ENCODE measurements around the gene HSD17B4.
"Not testable (repeated sequence)": the region's sequence is repeated elsewhere in the genome, so short reads cannot be mapped to it uniquely, and the experiment has no call there.

Gene HSD17B4

DNA sequence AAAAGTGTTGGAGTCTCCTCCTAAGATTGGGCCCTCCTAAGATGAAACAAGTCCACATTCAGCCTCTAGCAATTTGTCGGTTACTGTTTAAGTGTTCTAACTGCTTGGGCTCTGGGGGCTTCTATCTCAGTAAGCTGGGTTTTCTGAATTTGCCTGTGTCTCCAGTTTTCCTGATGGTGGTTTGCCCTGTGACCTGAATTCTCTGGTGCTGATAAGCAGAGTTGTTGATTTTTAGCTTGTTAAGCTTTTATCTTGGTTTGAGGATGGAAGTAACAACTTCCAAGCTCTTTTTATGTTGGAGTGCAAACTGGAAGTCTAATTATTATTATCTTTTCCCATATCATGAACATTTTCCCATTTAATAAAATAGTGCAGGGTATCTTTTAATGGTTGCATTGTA, 30.9 kb downstream of the HSD17B4 start:
- H3K27me3 ChIP-seq (ENCODE audit: low read depth, low read length): no peaks in the 10 kb centered on the region
- no peak overlapping the region for H3K9ac ChIP-seq (ENCODE audit: low read length)
- no peaks in the 10 kb centered on the region for H4K20me1 ChIP-seq (ENCODE audit: insufficient read depth, low read length)
- no peak overlapping the region for H3K4me2 ChIP-seq (ENCODE audit: low read length)
- no peak overlapping the region for H2AFZ ChIP-seq (ENCODE audit: low read depth, low read length)
- H3K36me3 ChIP-seq (replicated peaks; ENCODE audit: low read depth, low read length): peaks cover 6% of the 10 kb centered on the region
- H3K9me3 ChIP-seq (ENCODE audit: insufficient read depth, low read length): no peaks in the 10 kb centered on the region
- H3K79me2 ChIP-seq (ENCODE audit: low read length): no peaks in the 10 kb centered on the region
- no peak overlapping the region for H3K4me3 ChIP-seq (ENCODE audit: low read length)
- TF ChIP-seq, protein P1, sequence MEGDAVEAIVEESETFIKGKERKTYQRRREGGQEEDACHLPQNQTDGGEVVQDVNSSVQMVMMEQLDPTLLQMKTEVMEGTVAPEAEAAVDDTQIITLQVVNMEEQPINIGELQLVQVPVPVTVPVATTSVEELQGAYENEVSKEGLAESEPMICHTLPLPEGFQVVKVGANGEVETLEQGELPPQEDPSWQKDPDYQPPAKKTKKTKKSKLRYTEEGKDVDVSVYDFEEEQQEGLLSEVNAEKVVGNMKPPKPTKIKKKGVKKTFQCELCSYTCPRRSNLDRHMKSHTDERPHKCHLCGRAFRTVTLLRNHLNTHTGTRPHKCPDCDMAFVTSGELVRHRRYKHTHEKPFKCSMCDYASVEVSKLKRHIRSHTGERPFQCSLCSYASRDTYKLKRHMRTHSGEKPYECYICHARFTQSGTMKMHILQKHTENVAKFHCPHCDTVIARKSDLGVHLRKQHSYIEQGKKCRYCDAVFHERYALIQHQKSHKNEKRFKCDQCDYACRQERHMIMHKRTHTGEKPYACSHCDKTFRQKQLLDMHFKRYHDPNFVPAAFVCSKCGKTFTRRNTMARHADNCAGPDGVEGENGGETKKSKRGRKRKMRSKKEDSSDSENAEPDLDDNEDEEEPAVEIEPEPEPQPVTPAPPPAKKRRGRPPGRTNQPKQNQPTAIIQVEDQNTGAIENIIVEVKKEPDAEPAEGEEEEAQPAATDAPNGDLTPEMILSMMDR (IDR thresholded peaks at IDR 0.05; ENCODE audit: low read depth, low read length): no peak
- TF ChIP-seq EZH2phosphoT487 (IDR thresholded peaks at IDR 0.05; ENCODE audit: low read depth): no peak
- H3K27ac ChIP-seq (ENCODE audit: low read length): no peak overlapping the region
- H3K4me1 ChIP-seq (ENCODE audit: low read length): peaks cover 4% of the 10 kb centered on the region; the same call in 1 of the 2 replicates

DNA sequence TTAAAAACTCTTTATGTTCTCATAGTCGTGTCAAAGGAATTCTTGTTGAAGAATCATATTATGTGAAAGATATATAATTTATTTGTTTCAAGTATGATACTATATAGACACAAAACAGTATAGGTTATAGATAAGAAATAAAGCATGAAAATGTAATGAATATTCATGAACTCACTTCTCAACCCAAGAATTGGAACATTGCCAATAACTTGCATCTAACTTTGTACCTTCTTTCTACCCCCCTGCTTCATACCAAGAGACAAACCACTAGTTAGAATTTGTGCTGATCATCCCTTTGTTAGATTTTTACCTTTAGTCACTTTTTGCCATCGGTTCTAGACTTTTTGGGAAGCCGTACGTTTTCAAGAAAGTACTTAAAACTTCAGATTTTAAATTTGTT, 32.6 kb downstream of the HSD17B4 start:
- Histone ChIP-seq H3K27me3 (ENCODE audit: low read depth, low read length) (no peaks in the 10 kb centered on the region), H3K79me2 (ENCODE audit: low read length) (no peaks in the 10 kb centered on the region), H4K20me1 (ENCODE audit: insufficient read depth, low read length) (no peaks in the 10 kb centered on the region), H3K9ac (ENCODE audit: low read length) (no peak overlapping the region), H3K36me3 (replicated peaks; ENCODE audit: low read depth, low read length) (peaks cover 6% of the 10 kb centered on the region), H3K4me2 (ENCODE audit: low read length) (no peak overlapping the region), H3K9me3 (ENCODE audit: insufficient read depth, low read length) (no peaks in the 10 kb centered on the region), H3K27ac (ENCODE audit: low read length) (no peak overlapping the region), H3K4me3 (ENCODE audit: low read length) (no peak overlapping the region), H3K4me1 (ENCODE audit: low read length) (peaks cover 4% of the 10 kb centered on the region; the same call in 1 of the 2 replicates), H2AFZ (ENCODE audit: low read depth, low read length) (no peak overlapping the region)
- TF ChIP-seq, protein P1 (IDR thresholded peaks at IDR 0.05; ENCODE audit: low read depth, low read length): no peak
- TF ChIP-seq EZH2phosphoT487 (IDR thresholded peaks at IDR 0.05; ENCODE audit: low read depth): no peak

DNA sequence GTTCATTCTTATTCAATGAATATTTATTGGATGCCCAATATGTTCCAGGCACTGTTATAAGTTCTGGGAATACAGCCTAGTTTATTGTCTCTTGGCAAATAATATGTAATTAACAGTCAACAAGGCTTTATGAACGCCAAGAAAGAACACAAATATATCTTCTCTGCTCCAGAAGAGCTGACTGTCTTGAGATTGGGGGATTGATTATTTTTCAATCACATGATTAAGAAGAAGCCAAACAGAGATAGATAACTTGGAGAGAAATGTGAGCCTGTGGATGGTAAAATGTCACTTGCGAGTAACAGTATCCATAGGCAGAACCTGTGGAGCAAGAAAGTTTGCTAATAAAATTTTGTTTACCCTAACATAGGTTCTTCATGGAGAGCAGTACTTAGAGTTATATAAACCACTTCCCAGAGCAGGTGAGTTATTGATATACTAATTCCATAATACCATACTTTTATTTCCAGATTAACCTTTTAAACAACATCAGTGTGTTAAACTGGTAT, 49.4 kb downstream of the HSD17B4 start:
- Histone ChIP-seq H2AFZ (ENCODE audit: low read depth, low read length) (no peak overlapping the region), H3K79me2 (ENCODE audit: low read length) (no peaks in the 10 kb centered on the region), H3K27ac (ENCODE audit: low read length) (no peak overlapping the region), H3K4me3 (ENCODE audit: low read length) (no peak overlapping the region), H3K9ac (ENCODE audit: low read length) (no peak overlapping the region), H3K27me3 (ENCODE audit: low read depth, low read length) (no peaks in the 10 kb centered on the region), H3K9me3 (ENCODE audit: insufficient read depth, low read length) (peaks cover 3% of the 10 kb centered on the region; the same call in 1 of the 2 replicates), H3K4me2 (ENCODE audit: low read length) (no peak overlapping the region), H3K36me3 (replicated peaks; ENCODE audit: low read depth, low read length) (peaks cover 4% of the 10 kb centered on the region), H4K20me1 (ENCODE audit: insufficient read depth, low read length) (no peaks in the 10 kb centered on the region), H3K4me1 (ENCODE audit: low read length) (no peaks in the 10 kb centered on the region)
- TF ChIP-seq EZH2phosphoT487 (IDR thresholded peaks at IDR 0.05; ENCODE audit: low read depth): no peak
- TF ChIP-seq, protein P1 (IDR thresholded peaks at IDR 0.05; ENCODE audit: low read depth, low read length): no peak

DNA sequence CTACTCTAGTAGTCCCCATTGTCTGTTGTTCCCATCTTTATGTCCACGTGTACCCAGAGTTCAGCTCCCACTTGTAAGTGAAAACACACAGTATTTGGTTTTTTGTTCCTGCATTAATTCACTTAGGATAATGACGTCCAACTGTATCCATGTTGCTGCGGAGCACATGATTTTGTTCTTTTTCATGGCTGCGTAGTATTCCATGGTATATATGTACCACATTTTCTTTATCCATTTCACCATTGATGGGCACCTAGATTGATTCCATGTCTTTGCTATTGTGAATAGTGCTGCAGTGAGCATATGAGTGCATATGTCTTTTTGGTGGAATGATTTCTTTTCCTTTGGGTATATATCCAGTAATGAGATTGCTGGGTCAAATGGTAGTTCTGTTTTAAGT, 51.6 kb downstream of the HSD17B4 start:
- not testable (repeated sequence) for H3K27ac ChIP-seq (ENCODE audit: low read length); H3K9ac ChIP-seq (ENCODE audit: low read length); H3K9me3 ChIP-seq (ENCODE audit: insufficient read depth, low read length); H4K20me1 ChIP-seq (ENCODE audit: insufficient read depth, low read length); H3K4me3 ChIP-seq (ENCODE audit: low read length); H3K36me3 ChIP-seq (replicated peaks; ENCODE audit: low read depth, low read length); H3K4me1 ChIP-seq (ENCODE audit: low read length); H3K4me2 ChIP-seq (ENCODE audit: low read length); H3K79me2 ChIP-seq (ENCODE audit: low read length); H2AFZ ChIP-seq (ENCODE audit: low read depth, low read length); H3K27me3 ChIP-seq (ENCODE audit: low read depth, low read length)

DNA sequence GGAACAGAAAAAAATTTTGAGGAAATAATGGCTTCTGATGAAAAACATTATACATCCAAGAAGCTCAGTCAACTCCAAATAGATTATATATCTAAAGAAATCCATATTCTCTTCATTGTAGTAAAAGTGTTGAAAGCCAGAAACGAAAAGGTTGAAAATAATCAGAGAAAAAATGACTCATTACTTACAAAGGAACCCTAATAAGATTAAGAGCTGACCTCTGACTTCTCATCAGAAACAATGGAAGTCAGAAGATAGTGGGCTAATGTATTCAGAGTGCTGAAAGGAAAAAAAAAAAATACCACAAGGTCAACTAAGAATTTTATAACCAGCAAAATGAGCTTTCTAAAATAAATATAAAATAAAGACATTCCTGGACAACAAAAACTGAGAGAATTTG, 60.0 kb downstream of the HSD17B4 start:
- Histone ChIP-seq H3K36me3 (replicated peaks; ENCODE audit: low read depth, low read length) (peaks cover 25% of the 10 kb centered on the region), H3K27me3 (ENCODE audit: low read depth, low read length) (no peaks in the 10 kb centered on the region), H3K9ac (ENCODE audit: low read length) (no peak overlapping the region), H3K9me3 (ENCODE audit: insufficient read depth, low read length) (no peaks in the 10 kb centered on the region), H3K79me2 (ENCODE audit: low read length) (no peaks in the 10 kb centered on the region), H3K4me3 (ENCODE audit: low read length) (no peak overlapping the region), H4K20me1 (ENCODE audit: insufficient read depth, low read length) (no peaks in the 10 kb centered on the region), H3K27ac (ENCODE audit: low read length) (no peak overlapping the region), H3K4me1 (ENCODE audit: low read length) (no peaks in the 10 kb centered on the region), H3K4me2 (ENCODE audit: low read length) (no peak overlapping the region), H2AFZ (ENCODE audit: low read depth, low read length) (no peak overlapping the region)
- TF ChIP-seq EZH2phosphoT487 (IDR thresholded peaks at IDR 0.05; ENCODE audit: low read depth): no peak
- TF ChIP-seq, protein P1 (IDR thresholded peaks at IDR 0.05; ENCODE audit: low read depth, low read length): no peak
